ENCODE measurements around the gene KIF26B.

DNA sequence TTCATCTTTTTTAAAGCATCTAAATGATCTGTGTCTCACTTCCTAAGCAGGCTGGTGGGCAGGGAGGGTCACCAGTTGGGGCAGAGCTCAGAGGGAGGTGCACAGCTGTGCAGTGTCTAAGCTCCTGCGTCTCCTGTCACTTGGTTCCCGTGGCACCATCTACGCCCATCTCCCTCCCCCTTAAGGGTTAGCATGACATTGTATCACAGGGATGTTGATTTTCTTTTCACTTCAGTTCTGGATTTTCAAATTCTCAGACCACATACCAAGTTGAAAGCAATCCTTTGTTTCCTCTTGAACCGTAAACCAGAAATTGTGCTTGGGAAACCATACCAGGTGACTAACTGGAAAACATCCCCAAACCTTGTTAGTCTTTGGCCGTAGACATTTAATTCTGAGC, 187.0 kb downstream of the KIF26B start:
- TF ChIP-seq, protein P1, sequence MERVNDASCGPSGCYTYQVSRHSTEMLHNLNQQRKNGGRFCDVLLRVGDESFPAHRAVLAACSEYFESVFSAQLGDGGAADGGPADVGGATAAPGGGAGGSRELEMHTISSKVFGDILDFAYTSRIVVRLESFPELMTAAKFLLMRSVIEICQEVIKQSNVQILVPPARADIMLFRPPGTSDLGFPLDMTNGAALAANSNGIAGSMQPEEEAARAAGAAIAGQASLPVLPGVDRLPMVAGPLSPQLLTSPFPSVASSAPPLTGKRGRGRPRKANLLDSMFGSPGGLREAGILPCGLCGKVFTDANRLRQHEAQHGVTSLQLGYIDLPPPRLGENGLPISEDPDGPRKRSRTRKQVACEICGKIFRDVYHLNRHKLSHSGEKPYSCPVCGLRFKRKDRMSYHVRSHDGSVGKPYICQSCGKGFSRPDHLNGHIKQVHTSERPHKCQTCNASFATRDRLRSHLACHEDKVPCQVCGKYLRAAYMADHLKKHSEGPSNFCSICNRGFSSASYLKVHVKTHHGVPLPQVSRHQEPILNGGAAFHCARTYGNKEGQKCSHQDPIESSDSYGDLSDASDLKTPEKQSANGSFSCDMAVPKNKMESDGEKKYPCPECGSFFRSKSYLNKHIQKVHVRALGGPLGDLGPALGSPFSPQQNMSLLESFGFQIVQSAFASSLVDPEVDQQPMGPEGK (CRISPR knock-in tag; IDR thresholded peaks at IDR 0.05; ENCODE audit: borderline replicate concordance) = no peak
- TF ChIP-seq ZFP30 (CRISPR knock-in tag; IDR thresholded peaks at IDR 0.05) (no peak), ZFP3 (CRISPR knock-in tag; IDR thresholded peaks at IDR 0.05) (no peak), ESRRG (CRISPR knock-in tag; IDR thresholded peaks at IDR 0.05) (no peak), CREB5 (CRISPR knock-in tag; IDR thresholded peaks at IDR 0.05; ENCODE audit: low read depth) (no peak), ISL1 (CRISPR knock-in tag; IDR thresholded peaks at IDR 0.05) (no peak), ZC3H10 (CRISPR knock-in tag; IDR thresholded peaks at IDR 0.05) (no peak), BACH2 (CRISPR knock-in tag; IDR thresholded peaks at IDR 0.05; ENCODE audit: borderline replicate concordance) (no peak), CSDC2 (CRISPR knock-in tag; IDR thresholded peaks at IDR 0.05) (no peak), ARNTL (CRISPR knock-in tag; IDR thresholded peaks at IDR 0.05; ENCODE audit: borderline replicate concordance, low read depth) (no peak), ZNF565 (CRISPR knock-in tag; conservative IDR thresholded peaks at IDR 0.05; ENCODE audit: low read depth) (no peak), CSRNP3 (CRISPR knock-in tag; IDR thresholded peaks at IDR 0.05) (no peak), PPARA (CRISPR knock-in tag; IDR thresholded peaks at IDR 0.05; ENCODE audit: borderline replicate concordance) (no peak)
- TF ChIP-seq, protein P2, sequence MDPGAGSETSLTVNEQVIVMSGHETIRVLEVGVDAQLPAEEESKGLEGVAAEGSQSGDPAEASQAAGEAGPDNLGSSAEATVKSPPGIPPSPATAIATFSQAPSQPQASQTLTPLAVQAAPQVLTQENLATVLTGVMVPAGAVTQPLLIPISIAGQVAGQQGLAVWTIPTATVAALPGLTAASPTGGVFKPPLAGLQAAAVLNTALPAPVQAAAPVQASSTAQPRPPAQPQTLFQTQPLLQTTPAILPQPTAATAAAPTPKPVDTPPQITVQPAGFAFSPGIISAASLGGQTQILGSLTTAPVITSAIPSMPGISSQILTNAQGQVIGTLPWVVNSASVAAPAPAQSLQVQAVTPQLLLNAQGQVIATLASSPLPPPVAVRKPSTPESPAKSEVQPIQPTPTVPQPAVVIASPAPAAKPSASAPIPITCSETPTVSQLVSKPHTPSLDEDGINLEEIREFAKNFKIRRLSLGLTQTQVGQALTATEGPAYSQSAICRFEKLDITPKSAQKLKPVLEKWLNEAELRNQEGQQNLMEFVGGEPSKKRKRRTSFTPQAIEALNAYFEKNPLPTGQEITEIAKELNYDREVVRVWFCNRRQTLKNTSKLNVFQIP (CRISPR knock-in tag; IDR thresholded peaks at IDR 0.05; ENCODE audit: borderline replicate concordance, low read depth) = no peak

All from SK-N-SH treated with all-trans-retinoic acid at 6 μM for 48 hours (cell line).